ENCODE results near the gene ARL3. TPM values are rescaled to one million over a fixed set of nuclear protein-coding genes. Genes with fewer than 3 reads are reported as not detected.

The ARL3 gene, protein sequence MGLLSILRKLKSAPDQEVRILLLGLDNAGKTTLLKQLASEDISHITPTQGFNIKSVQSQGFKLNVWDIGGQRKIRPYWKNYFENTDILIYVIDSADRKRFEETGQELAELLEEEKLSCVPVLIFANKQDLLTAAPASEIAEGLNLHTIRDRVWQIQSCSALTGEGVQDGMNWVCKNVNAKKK
- total RNA-seq (2012; rRNA removed) (5.0 and 11.7 TPM in 2 replicates), polyA plus RNA-seq (2012; rRNA removed) (12.9 and 14.3 TPM in 2 replicates), Bru-seq, nascent RNA (percentile 60 among the genes with signal in this experiment), BruChase-seq, experiment 1, labeled RNA remaining after a 6-hour chase (percentile 69 among the genes with signal in this experiment), BruChase-seq, experiment 2, labeled RNA remaining after a 2-hour chase (percentile 55 among the genes with signal in this experiment)
- polyA plus RNA-seq (2012; cell fraction: cytosol; rRNA removed) = 3.5 and 7.4 TPM in 2 replicates
- polyA plus RNA-seq (2012; cell fraction: nucleus; rRNA removed; ENCODE audit: low replicate concordance) = 1.1 and 4.1 TPM in 2 replicates
- long read RNA-seq, transcript ARL3-201 (6 exons, 3,844 nt) = major isoform, 29 of 35 reads
- long read RNA-seq, partial matches to known transcripts = 5 of 35 reads
- long read RNA-seq, other reads (novel, unspliced or antisense) = 1 of 35 reads

- Histone ChIP-seq H3K4ac (ENCODE audit: low read depth, low read length) (peak within 1 kb of the TSS; percentile 79), H2AK5ac (ENCODE audit: low read depth, low read length) (peak within 1 kb of the TSS; percentile 81), H2AK9ac (replicated peaks; ENCODE audit: low read depth, low read length, poor library complexity) (peak within 1 kb of the TSS; percentile 95), H3K9ac (ENCODE audit: low read depth, low read length) (peak within 1 kb of the TSS; percentile 74), H2BK5ac (ENCODE audit: low read depth, low read length, poor library complexity, severe bottlenecking) (peak within 1 kb of the TSS; percentile 75), H4K20me1 (ENCODE audit: insufficient read depth, low read length) (peaks cover 11% of the 10 kb centered on the region; the same call in 1 of the 2 replicates), H3K27ac (ENCODE audit: insufficient read depth, low read length) (peak within 1 kb of the TSS; percentile 86), H3K9me3 (ENCODE audit: control insufficient read depth, insufficient read depth, low read length) (no peaks in the 10 kb centered on the region), H3K27me3 (ENCODE audit: control insufficient read depth, insufficient read depth, low read length) (no peaks in the 10 kb centered on the region), H4K8ac (ENCODE audit: low read depth in 2 of 2, low read length in 2 of 2) (peak within 1 kb of the TSS; percentile 29 to 78), H3K4me3 (ENCODE audit: insufficient read depth, low read depth, low read length) (peak within 1 kb of the TSS; percentile 81), H3K79me1 (ENCODE audit: low read depth in 1 of 2, low read length in 2 of 2) (peaks cover 30 to 70% of the 10 kb centered on the region in 2 experiments), H3K4me2 (ENCODE audit: low read depth, low read length) (peak within 1 kb of the TSS; percentile 83), H4K91ac (ENCODE audit: insufficient read depth, low read depth, low read length) (peak within 1 kb of the TSS; percentile 79), H3K36me3 (ENCODE audit: control insufficient read depth, insufficient read depth, low read length) (no peaks in the 10 kb centered on the region), H2BK120ac (ENCODE audit: low read depth, low read length) (peak within 1 kb of the TSS; percentile 74), H3K9me1 (ENCODE audit: insufficient read depth, low read length) (peaks cover 10% of the 10 kb centered on the region), H3K18ac (ENCODE audit: low read depth, low read length) (peak within 1 kb of the TSS; percentile 53), H3K14ac (replicated peaks; ENCODE audit: low read depth, low read length) (peak within 1 kb of the TSS; percentile 97), H3K23ac (ENCODE audit: low read depth, low read length) (peak within 1 kb of the TSS; percentile 98), H3K4me1 (ENCODE audit: control insufficient read depth, insufficient read depth, low read length) (peaks cover 9% of the 10 kb centered on the region), H4K5ac (ENCODE audit: low read depth, low read length) (peak within 1 kb of the TSS; percentile 27), H3K56ac (ENCODE audit: extremely low read depth, insufficient read depth, low read length) (peak within 1 kb of the TSS; percentile 96), H2BK15ac (ENCODE audit: low read depth, low read length) (peak within 1 kb of the TSS; percentile 29; the same call in 2 of the 3 replicates), H2AFZ (replicated peaks; ENCODE audit: low read length, poor library complexity) (peak within 1 kb of the TSS; percentile 87), H2BK20ac (ENCODE audit: low read depth, low read length) (peak within 1 kb of the TSS; percentile 44; the same call in 1 of the 2 replicates)
- DNase-seq (peak; percentile 98), ATAC-seq (ENCODE audit: low read depth) (peak; percentile 89)
- CTCF ChIA-PET = interaction anchor here (0.6 to 3.1 kb wide), 4 partner anchors 13 to 315 kb away, joined by 3 to 13 read pairs (median 3); no protein-coding TSS in a partner anchor
- no TSS peak for BruUV-seq (replicated peaks)
- 0% methylated on average over 31 of the region's 62 CpGs; no CpG with 5 or more reads in 1 of the 2 experiments for WGBS, 2 experiments (ENCODE audit: extremely low coverage in 2 of 2, insufficient read length in 1 of 2)
- POLR2A ChIA-PET (ENCODE audit: unreplicated experiment) = no interaction called here
- dilution Hi-C loops (cut with HindIII; ENCODE audit: low sequenced_read_pairs, unreplicated experiment) = no loop called here
- intact Hi-C loops (cut with micrococcal nuclease) = loop anchor here (1.0 to 5.0 kb wide), 3 partner anchors 35 to 212 kb away; partner anchors contain the start of genes ACTR1A and SUFU
- in situ Hi-C loops (cut with MboI; ENCODE audit: low sequenced_read_pairs) = no loop called here
- 0 out of 2 replicates have a peak, but pooled peaks have one; percentile 24 for TF ChIP-seq CEBPB (IDR thresholded peaks at IDR 0.05; ENCODE audit: low read depth, low read length)
- TF ChIP-seq, protein P1, sequence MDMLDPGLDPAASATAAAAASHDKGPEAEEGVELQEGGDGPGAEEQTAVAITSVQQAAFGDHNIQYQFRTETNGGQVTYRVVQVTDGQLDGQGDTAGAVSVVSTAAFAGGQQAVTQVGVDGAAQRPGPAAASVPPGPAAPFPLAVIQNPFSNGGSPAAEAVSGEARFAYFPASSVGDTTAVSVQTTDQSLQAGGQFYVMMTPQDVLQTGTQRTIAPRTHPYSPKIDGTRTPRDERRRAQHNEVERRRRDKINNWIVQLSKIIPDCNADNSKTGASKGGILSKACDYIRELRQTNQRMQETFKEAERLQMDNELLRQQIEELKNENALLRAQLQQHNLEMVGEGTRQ (IDR thresholded peaks at IDR 0.05; ENCODE audit: low read depth, low read length) = peak; percentile 95
- no peak for TF ChIP-seq NFE2L2 (IDR thresholded peaks at IDR 0.05; ENCODE audit: low read depth, low read length)
- TF ChIP-seq CHD1 (IDR thresholded peaks at IDR 0.05; ENCODE audit: low read depth, low read length) = 0 out of 2 replicates have a peak, but pooled peaks have one; percentile 37
- TF ChIP-seq RFX5 (IDR thresholded peaks at IDR 0.05; ENCODE audit: low read depth, low read length) = no peak
- TF ChIP-seq RAD21 (IDR thresholded peaks at IDR 0.05; ENCODE audit: low read length) = 0 out of 2 replicates have a peak, but pooled peaks have one; percentile 34
- TF ChIP-seq, protein P2, sequence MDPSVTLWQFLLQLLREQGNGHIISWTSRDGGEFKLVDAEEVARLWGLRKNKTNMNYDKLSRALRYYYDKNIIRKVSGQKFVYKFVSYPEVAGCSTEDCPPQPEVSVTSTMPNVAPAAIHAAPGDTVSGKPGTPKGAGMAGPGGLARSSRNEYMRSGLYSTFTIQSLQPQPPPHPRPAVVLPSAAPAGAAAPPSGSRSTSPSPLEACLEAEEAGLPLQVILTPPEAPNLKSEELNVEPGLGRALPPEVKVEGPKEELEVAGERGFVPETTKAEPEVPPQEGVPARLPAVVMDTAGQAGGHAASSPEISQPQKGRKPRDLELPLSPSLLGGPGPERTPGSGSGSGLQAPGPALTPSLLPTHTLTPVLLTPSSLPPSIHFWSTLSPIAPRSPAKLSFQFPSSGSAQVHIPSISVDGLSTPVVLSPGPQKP (IDR thresholded peaks at IDR 0.05; ENCODE audit: borderline replicate concordance, low read depth, low read length) = no peak
- TF ChIP-seq SMC3 (IDR thresholded peaks at IDR 0.05; ENCODE audit: low read depth, low read length) = no peak
- TF ChIP-seq MAFK (IDR thresholded peaks at IDR 0.05; ENCODE audit: low read depth, low read length) = no peak
- TF ChIP-seq POLR2A (IDR thresholded peaks at IDR 0.05; ENCODE audit: low read depth, low read length) = peak; percentile 43; the same call in 1 of the 2 replicates
- TF ChIP-seq RCOR1 (IDR thresholded peaks at IDR 0.05; ENCODE audit: insufficient replicate concordance, low read length) = peak; percentile 30
- peak; percentile 21; the same call in 1 of the 2 replicates for TF ChIP-seq BHLHE40 (IDR thresholded peaks at IDR 0.05; ENCODE audit: low read depth, low read length)
- peak; percentile 98 for TF ChIP-seq MAZ (IDR thresholded peaks at IDR 0.05; ENCODE audit: borderline replicate concordance, low read depth, low read length)
Measured at GRCh38 chr10:102713814-102714620, at the start of gene ARL3. Gene ARL3 (minus strand): TSS chr10:102714397. CDS start chr10:102714275, 122 bp downstream.

Data from IMR-90 (cell line).